Spleen (tissue), 7 donors: Measurements from ENCODE around the gene OTOA.

ENCODE experiments used
- POLR2A ChIP-seq, 3 donors: fragments of 450-650 bp; IDR thresholded peaks; one replicate each; pipeline ENCODE4 v1.5.1; 2017; ENCODE audit warnings: antibody characterized with exemption in 3 of 3, mild to moderate bottlenecking in 1 of 3
- TF ChIP-seq, protein P1 (sequence below), 11 experiments: fragments of 200-600 bp in 7 of 11; fragments of 450-650 bp in 4 of 11; sonication (generic) in 4 of 11; IDR thresholded peaks in 8 of 11; conservative IDR thresholded peaks in 3 of 11; 1 replicate in 7 of 11; 2 replicates in 4 of 11; pipeline versions ENCODE4 v1.4.0 to v1.8.0; 2016 to 2021; ENCODE audit warnings: antibody characterized with exemption in 11 of 11, inconsistent platforms in 4 of 11, mild to moderate bottlenecking in 1 of 11
- donor health status: DM: no; HTN: no; CAD: no; lungs with moderate emphysema.
- donor health status: DM: no; HTN: no; CAD: no.
- donor health status: DM: no; HTN: no; CAD: no.

DNA sequence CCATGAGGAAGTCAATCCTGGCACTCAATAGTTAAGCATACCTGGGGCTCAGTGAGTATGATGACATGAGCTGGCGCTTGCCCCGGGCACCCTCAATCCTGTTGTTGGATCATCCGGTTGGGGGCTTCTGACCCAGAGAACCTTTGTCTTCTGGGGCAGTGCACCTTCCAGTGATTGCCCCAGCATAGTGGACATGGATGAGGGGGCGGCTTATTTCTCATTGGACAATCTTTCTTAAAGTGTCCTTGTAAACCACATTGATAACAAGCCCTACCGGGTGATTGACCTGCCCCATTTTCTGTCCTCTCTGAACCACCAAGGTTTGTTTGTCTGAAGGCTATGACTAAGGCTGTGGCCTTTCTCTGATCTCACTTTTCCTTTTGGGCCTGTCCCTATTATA lies 29.6 kb upstream of the OTOA start:
- TF ChIP-seq, protein P1, sequence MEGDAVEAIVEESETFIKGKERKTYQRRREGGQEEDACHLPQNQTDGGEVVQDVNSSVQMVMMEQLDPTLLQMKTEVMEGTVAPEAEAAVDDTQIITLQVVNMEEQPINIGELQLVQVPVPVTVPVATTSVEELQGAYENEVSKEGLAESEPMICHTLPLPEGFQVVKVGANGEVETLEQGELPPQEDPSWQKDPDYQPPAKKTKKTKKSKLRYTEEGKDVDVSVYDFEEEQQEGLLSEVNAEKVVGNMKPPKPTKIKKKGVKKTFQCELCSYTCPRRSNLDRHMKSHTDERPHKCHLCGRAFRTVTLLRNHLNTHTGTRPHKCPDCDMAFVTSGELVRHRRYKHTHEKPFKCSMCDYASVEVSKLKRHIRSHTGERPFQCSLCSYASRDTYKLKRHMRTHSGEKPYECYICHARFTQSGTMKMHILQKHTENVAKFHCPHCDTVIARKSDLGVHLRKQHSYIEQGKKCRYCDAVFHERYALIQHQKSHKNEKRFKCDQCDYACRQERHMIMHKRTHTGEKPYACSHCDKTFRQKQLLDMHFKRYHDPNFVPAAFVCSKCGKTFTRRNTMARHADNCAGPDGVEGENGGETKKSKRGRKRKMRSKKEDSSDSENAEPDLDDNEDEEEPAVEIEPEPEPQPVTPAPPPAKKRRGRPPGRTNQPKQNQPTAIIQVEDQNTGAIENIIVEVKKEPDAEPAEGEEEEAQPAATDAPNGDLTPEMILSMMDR (IDR thresholded peaks at IDR 0.05 in 8 of 11, conservative IDR thresholded peaks at IDR 0.05 in 3 of 11), result no peak
- no peak for TF ChIP-seq POLR2A (IDR thresholded peaks at IDR 0.05)
